Prostate gland (tissue), 1 donor: Measurements from ENCODE around the gene FIGN.

ENCODE experiments used
- POLR2A ChIP-seq: fragments of 450-650 bp; IDR thresholded peaks from one replicate; pipeline ENCODE4 v1.6.1; 2016; ENCODE audit warnings: antibody characterized with exemption, mild to moderate bottlenecking
- POLR2AphosphoS5 ChIP-seq: sonication (generic); formaldehyde crosslinking; IDR thresholded peaks from one replicate; pipeline ENCODE4 v1.6.1; 2017; ENCODE audit warnings: antibody characterized with exemption

DNA sequence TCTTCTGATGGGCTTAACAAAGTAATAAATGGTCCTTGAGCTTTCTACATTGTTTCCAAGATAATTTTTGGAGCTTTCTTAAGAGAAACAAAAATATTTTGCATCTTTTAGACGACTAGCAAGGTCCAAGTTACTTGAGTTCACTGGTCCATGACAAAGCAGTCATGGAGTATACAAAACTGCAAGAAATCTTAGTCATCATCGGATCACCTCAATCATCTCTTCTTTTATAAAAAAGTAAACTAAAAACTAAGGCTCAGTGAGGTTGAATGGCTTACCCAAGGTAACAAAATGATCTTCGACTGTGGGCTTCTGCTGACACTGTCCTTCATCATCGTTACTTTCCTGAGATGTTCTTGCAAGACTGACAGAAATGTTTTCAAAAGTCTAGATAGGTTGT, 11.9 kb downstream of the FIGN start:
- TF ChIP-seq POLR2A, result no peak
- no peak for TF ChIP-seq POLR2AphosphoS5
